Mesendoderm (in vitro differentiated cells): ENCODE results near the gene NUPR2.
"Not testable (repeated sequence)": the region's sequence is repeated elsewhere in the genome, so short reads cannot be mapped to it uniquely, and the experiment has no call there.

Source experiments
- DNase-seq: peaks from one replicate; pipeline ENCODE4 v3.0.0; 2013
- H2AK5ac ChIP-seq: 2 replicates; pipeline ENCODE4 v1.6.1; 2013; ENCODE audit warnings: low read length, inconsistent platforms
- H2BK120ac ChIP-seq: 2 replicates; pipeline ENCODE4 v1.6.1; 2013; ENCODE audit warnings: low read depth, mild to moderate bottlenecking, low read length, moderate library complexity, mixed read lengths
- H2BK15ac ChIP-seq: replicated peaks from 2 replicates; pipeline ENCODE4 v1.6.1; 2013; ENCODE audit warnings: low read depth, mild to moderate bottlenecking, moderate library complexity
- H2BK5ac ChIP-seq: 2 replicates; pipeline ENCODE4 v1.6.1; 2013; ENCODE audit warnings: low read length, inconsistent platforms
- H3K18ac ChIP-seq: 2 replicates; pipeline ENCODE4 v1.6.1; 2013; ENCODE audit warnings: mild to moderate bottlenecking, low read length, mixed read lengths
- H3K23ac ChIP-seq: one replicate; pipeline ENCODE4 v1.6.1; 2013; ENCODE audit warnings: low read length
- H3K27ac ChIP-seq: 2 replicates; pipeline ENCODE4 v1.5.1; 2013; ENCODE audit warnings: low read depth, mild to moderate bottlenecking, inconsistent platforms, low read length, moderate library complexity
- H3K27me3 ChIP-seq: 2 replicates; pipeline ENCODE4 v1.6.1; 2013; ENCODE audit warnings: low read length, control low read depth, mild to moderate bottlenecking, inconsistent platforms; ENCODE audit not compliant: insufficient read depth, poor library complexity
- H3K36me3 ChIP-seq: 2 replicates; pipeline ENCODE4 v1.6.1; 2013; ENCODE audit warnings: low read length, inconsistent platforms; ENCODE audit not compliant: control insufficient read depth, insufficient read depth
- H3K4ac ChIP-seq: one replicate; pipeline ENCODE4 v1.6.1; 2013; ENCODE audit warnings: low read depth, mild to moderate bottlenecking, low read length, moderate library complexity
- H3K4me1 ChIP-seq: 2 replicates; pipeline ENCODE4 v1.6.1; 2013; ENCODE audit warnings: low read depth, low read length, inconsistent platforms; ENCODE audit not compliant: control insufficient read depth
- H3K4me2 ChIP-seq: 2 replicates; pipeline ENCODE4 v1.6.1; 2013; ENCODE audit warnings: low read length
- H3K4me3 ChIP-seq: 2 replicates; pipeline ENCODE4 v1.5.1; 2013; ENCODE audit warnings: mild to moderate bottlenecking, low read length
- H3K56ac ChIP-seq: one replicate; pipeline ENCODE4 v1.6.1; 2013; ENCODE audit warnings: low read length
- H3K79me1 ChIP-seq: 2 replicates; pipeline ENCODE4 v1.6.1; 2013; ENCODE audit warnings: low read length, inconsistent platforms
- H3K79me2 ChIP-seq: 2 replicates; pipeline ENCODE4 v1.6.1; 2013; ENCODE audit warnings: mild to moderate bottlenecking, low read length; ENCODE audit not compliant: control insufficient read depth, insufficient read depth
- H3K9ac ChIP-seq: 2 replicates; pipeline ENCODE4 v1.6.1; 2013; ENCODE audit warnings: low read length, inconsistent platforms
- H4K5ac ChIP-seq: one replicate; pipeline ENCODE4 v1.6.1; 2013; ENCODE audit warnings: low read length
- H4K8ac ChIP-seq: one replicate; pipeline ENCODE4 v1.6.1; 2013; ENCODE audit warnings: low read depth, mild to moderate bottlenecking, control low read depth, low read length, moderate library complexity
- WGBS: extraction: QIAGEN DNeasy Blood & Tissue Kit; methylation state at CpG from one replicate; pipeline ENCODE4 v1.1.7; 2013; ENCODE audit warnings: low lambda C conversion rate, missing lambda C conversion rate; ENCODE audit not compliant: insufficient coverage; ENCODE audit errors: extremely low coverage; 5-methylcytosine and 5-hydroxymethylcytosine counted together

The NUPR2 gene

DNA sequence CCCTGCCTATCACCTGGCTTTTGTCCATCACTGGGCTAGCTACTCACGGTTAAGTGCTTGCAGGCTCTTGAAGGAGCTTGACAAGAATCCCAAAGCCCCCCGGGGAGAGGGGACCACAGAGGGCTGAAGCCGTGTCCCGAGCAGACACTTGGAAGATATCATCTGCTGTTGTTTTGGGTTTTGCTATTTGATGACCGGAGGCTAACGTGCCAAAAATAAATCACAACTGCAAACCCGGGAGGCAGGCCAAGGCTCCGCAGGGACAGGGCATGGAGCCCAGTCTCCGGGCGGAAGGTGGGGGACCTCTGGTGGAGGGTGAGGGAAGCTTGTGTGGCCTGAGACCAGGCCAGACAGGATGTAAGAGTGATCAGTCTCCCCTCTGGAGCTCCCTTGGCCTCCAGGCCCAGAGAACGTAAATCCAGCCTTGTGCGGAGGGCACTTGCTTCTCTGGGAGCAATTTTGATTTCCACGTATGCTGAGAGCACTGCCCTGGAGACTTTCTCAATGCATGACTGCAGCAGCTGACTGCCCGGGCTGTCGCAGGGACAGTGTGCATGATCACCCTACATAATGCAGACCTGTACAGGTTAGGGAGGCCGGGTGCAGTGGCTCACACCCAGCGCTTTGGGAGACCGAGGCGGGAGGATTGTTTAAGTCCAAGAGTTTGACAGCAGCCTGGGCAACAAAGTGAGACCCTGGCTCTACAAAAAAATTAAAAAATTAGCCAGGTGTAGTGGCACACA, 23.3 kb downstream of the NUPR2 start, which contains the start of gene PHKG1:
Gene PHKG1 (minus strand): TSS at position 164 of the 743 bp plus-strand sequence. CDS start 4,011 bp downstream, outside the sequence.
- Histone ChIP-seq H4K8ac (no peak within 1 kb of the TSS), H3K18ac (no peak within 1 kb of the TSS), H2BK120ac (no peak within 1 kb of the TSS), H3K23ac (no peak within 1 kb of the TSS), H3K4me2 (no peak within 1 kb of the TSS), H3K4me3 (no peak within 1 kb of the TSS), H3K27me3 (no peaks in the 10 kb centered on the region), H2AK5ac (no peak within 1 kb of the TSS), H3K79me1 (no peaks in the 10 kb centered on the region), H3K9ac (no peak within 1 kb of the TSS), H3K4me1 (no peaks in the 10 kb centered on the region), H3K79me2 (no peaks in the 10 kb centered on the region), H3K36me3 (no peaks in the 10 kb centered on the region), H2BK5ac (no peak within 1 kb of the TSS), H4K5ac (no peak within 1 kb of the TSS), H3K27ac (no peak within 1 kb of the TSS), H3K4ac (no peak within 1 kb of the TSS), H2BK15ac (no peak within 1 kb of the TSS), H3K56ac (peak within 1 kb of the TSS; percentile 15)
- no CpG with 5 or more reads among the region's 19 CpGs for WGBS
- peak; percentile 48 for DNase-seq

DNA sequence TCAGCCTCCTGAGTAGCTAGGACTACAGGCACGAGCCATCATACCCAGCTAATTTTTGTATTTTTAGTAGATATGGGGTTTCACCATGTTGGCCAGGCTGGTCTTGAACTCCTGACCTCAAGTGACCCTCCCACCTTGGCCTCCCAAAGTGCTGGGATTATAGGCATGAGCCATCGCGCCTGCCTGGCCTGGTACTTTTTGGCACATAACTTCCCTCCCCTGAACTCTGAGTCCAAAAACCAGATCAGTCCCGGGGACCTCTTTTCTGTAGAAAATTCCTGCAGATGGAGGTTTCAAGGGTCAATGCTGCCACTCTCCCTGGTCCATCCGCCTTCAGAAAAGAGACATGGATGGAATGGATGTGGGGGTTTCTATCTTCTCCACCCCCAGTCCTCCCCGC, 23.8 kb downstream of the NUPR2 start:
- not testable (repeated sequence) for H4K5ac ChIP-seq, H3K23ac ChIP-seq, H3K36me3 ChIP-seq, H3K4ac ChIP-seq, H2BK120ac ChIP-seq, H3K4me1 ChIP-seq, DNase-seq, H3K56ac ChIP-seq, H3K4me2 ChIP-seq, H4K8ac ChIP-seq, H3K79me2 ChIP-seq, H2AK5ac ChIP-seq, H2BK15ac ChIP-seq, H3K79me1 ChIP-seq, H3K18ac ChIP-seq, H3K27me3 ChIP-seq, H3K9ac ChIP-seq, H3K4me3 ChIP-seq, H3K27ac ChIP-seq, H2BK5ac ChIP-seq
- no CpG with 5 or more reads among the region's 6 CpGs for WGBS

DNA sequence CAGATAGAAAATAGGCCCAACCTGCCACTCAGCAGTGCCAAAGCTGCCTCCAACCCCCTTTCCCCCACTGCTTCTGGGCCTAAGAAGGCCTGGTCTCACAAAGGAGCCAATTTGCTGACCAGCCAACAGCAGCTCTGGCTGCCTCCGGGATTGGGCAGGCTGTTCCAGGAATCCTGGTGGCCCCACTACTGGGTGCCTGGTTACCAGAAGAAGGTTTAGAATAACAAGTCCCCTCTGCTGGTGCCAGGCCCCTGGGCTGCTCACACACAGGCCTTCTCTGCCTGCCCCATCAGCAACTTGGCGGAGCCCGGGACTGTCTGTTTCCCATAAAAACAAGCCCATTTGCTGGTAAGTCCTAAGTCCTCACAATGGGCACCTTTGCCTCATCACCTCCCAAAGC, 24.6 kb downstream of the NUPR2 start:
- H3K4me3 ChIP-seq, result no peak overlapping the region

DNA sequence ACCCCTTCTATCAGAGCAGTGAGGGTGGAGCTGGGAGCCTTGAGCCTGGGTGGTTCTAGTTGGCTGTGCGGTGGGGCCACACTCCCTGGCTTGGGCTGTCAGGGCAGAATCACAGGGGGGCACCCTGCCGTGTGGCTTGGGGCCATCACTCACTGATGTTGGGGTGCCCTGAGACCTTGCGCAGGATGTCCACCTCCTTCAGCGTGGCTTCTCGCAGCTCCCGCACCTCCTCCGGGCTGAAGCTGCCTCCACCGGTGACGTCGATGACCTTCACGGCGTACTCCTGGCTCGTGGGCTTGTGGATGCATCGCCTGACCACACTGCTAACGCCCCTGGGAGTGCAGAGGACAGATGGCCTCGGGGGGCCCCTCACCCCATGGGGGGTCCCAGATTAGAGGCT, 28.8 kb downstream of the NUPR2 start:
- H4K5ac ChIP-seq, result no peak overlapping the region
- H3K4me1 ChIP-seq, result no peaks in the 10 kb centered on the region
- no peak overlapping the region for H2BK5ac ChIP-seq
- no peak overlapping the region for H4K8ac ChIP-seq
- no peaks in the 10 kb centered on the region for H3K79me1 ChIP-seq
- H3K9ac ChIP-seq, result no peak overlapping the region
- no peaks in the 10 kb centered on the region for H3K79me2 ChIP-seq
- no peaks in the 10 kb centered on the region for H3K27me3 ChIP-seq
- H3K4ac ChIP-seq, result no peak overlapping the region
- no peak overlapping the region for H3K18ac ChIP-seq
- H2AK5ac ChIP-seq, result no peak overlapping the region
- H3K56ac ChIP-seq, result no peak overlapping the region
- H3K36me3 ChIP-seq, result no peaks in the 10 kb centered on the region
- no peak overlapping the region for H3K4me2 ChIP-seq
- WGBS, result no CpG with 5 or more reads among the region's 16 CpGs
- H3K4me3 ChIP-seq, result no peak overlapping the region
- no peak overlapping the region for H3K23ac ChIP-seq
- no peak for DNase-seq
- no peak overlapping the region for H2BK15ac ChIP-seq
- no peak overlapping the region for H3K27ac ChIP-seq
- H2BK120ac ChIP-seq, result no peak overlapping the region

More for the DNA sequence above, 24.6 kb downstream of the NUPR2 start:
- H2BK15ac ChIP-seq, result no peak overlapping the region
- no peak overlapping the region for H4K5ac ChIP-seq
- H3K27me3 ChIP-seq, result no peaks in the 10 kb centered on the region
- no peak overlapping the region for H3K56ac ChIP-seq
- H3K27ac ChIP-seq, result no peak overlapping the region
- WGBS, result no CpG with 5 or more reads among the region's 3 CpGs
- H2BK5ac ChIP-seq, result no peak overlapping the region
- peak; percentile 7 for DNase-seq
- no peaks in the 10 kb centered on the region for H3K36me3 ChIP-seq
- no peak overlapping the region for H3K4ac ChIP-seq
- no peaks in the 10 kb centered on the region for H3K4me1 ChIP-seq
- no peaks in the 10 kb centered on the region for H3K79me1 ChIP-seq
- H2BK120ac ChIP-seq, result no peak overlapping the region
- no peak overlapping the region for H2AK5ac ChIP-seq
- no peak overlapping the region for H3K23ac ChIP-seq
- no peak overlapping the region for H3K4me2 ChIP-seq
- no peak overlapping the region for H4K8ac ChIP-seq
- no peaks in the 10 kb centered on the region for H3K79me2 ChIP-seq
- H3K9ac ChIP-seq, result no peak overlapping the region
- no peak overlapping the region for H3K18ac ChIP-seq

DNA sequence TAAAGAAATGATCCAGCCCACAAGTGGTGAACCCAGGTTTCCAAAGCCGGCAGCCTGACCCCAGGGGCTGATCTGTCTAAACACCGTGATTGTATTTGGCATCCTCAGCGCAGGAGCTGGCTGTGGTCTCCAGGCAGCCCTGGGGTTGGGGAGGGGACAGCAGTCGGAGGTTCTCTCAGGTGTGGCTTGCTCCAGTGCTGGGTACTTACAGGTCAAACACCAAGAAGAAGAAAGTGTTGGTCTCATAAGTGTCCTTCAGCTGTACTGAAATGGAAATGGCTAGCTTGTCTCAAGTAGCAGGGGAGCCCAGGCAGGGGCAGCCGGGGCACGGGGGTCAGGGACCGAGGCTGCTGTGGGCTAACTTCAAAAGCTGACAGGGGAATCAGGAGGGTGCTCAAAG, 29.5 kb downstream of the NUPR2 start:
- no peak overlapping the region for H3K23ac ChIP-seq
- H3K4ac ChIP-seq, result no peak overlapping the region
- H3K36me3 ChIP-seq, result no peaks in the 10 kb centered on the region
- no peak overlapping the region for H4K8ac ChIP-seq
- H3K79me1 ChIP-seq, result no peaks in the 10 kb centered on the region
- H2BK120ac ChIP-seq, result no peak overlapping the region
- H3K4me2 ChIP-seq, result no peak overlapping the region
- H4K5ac ChIP-seq, result no peak overlapping the region
- H3K18ac ChIP-seq, result no peak overlapping the region
- H2BK15ac ChIP-seq, result no peak overlapping the region
- no peak overlapping the region for H3K56ac ChIP-seq
- no peak overlapping the region for H3K9ac ChIP-seq
- H2AK5ac ChIP-seq, result no peak overlapping the region
- DNase-seq, result no peak
- H3K4me1 ChIP-seq, result no peaks in the 10 kb centered on the region
- no CpG with 5 or more reads among the region's 7 CpGs for WGBS
- H3K79me2 ChIP-seq, result no peaks in the 10 kb centered on the region
- H2BK5ac ChIP-seq, result no peak overlapping the region
- H3K27me3 ChIP-seq, result no peaks in the 10 kb centered on the region
- H3K27ac ChIP-seq, result no peak overlapping the region
- no peak overlapping the region for H3K4me3 ChIP-seq
